Bronchial epithelial cell (primary cell): Measurements from ENCODE around the gene OLFM1. TPM values are rescaled to one million over a fixed set of nuclear protein-coding genes. Genes with fewer than 3 reads are reported as not detected.

Experiments used
- DNase-seq: peaks from one replicate; pipeline ENCODE4 v3.0.0-alpha.2; 2010; ENCODE audit warnings: low read depth
- FAIRE-seq: peaks from 2 replicates; lab custom pipeline; 2011; peaks lifted over from hg19 to GRCh38; lab: Jason Lieb, UNC
- H3K27me3 ChIP-seq: 2 replicates; pipeline ENCODE4 v1.5.1; 2011; ENCODE audit warnings: low read length; ENCODE audit not compliant: control insufficient read depth, insufficient read depth
- H3K36me3 ChIP-seq: 2 replicates; pipeline ENCODE4 v1.5.1; 2011; ENCODE audit warnings: low read length; ENCODE audit not compliant: control insufficient read depth, insufficient read depth
- H3K4me3 ChIP-seq: 2 replicates; pipeline ENCODE4 v1.5.1; 2011; ENCODE audit warnings: mild to moderate bottlenecking, low read depth, low read length, control low read depth
- total RNA-seq: library from RNA; depleted of rRNA; stranded (reverse); fragments of >200 nt; gene quantifications from 2 replicates; pipeline ENCODE4 v1.2.1, GENCODE V29; 2014
- TF ChIP-seq, protein P1 (sequence below): IDR thresholded peaks from 2 replicates; pipeline ENCODE4 v1.5.1; 2011; ENCODE audit warnings: mild to moderate bottlenecking, moderate library complexity, low read length, control low read depth, inconsistent platforms; ENCODE audit not compliant: insufficient read depth, severe bottlenecking

The OLFM1 gene
- total RNA-seq, 1 donor from 2014 or later: 0.26 TPM

DNA sequence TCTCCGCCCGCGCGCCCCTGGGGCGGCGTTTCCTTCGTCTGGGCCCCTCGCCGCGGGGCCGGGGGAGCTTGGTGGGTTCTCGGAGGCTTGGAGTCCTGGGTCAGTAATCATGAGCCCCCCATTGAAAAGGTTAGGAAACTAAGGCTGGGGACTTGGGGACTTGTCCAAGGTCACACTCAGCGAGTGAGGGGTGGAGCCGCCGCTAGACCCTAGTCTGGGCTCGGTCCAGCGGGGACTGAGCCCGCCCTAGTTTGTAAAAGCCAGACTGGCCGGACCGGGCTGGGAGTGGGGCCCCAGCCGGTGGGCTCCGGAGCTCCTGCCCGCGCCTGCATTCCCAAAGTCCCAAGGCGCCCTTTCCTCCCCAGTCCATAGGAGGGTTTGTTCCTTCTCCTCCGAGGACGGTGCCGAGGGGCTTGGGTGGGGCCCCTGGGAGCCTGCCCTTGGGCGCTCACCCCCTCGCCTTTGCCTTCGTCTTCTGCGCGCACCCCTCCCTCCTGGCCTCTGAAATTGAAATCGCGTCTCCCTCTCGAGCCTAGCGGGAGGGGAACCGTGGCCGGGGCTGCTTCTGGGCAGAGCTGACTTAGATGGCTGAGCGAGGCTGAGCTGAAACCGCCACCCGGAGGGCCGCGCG lies 995 bp downstream of the OLFM1 start:
- H3K36me3 ChIP-seq: no peaks in the 10 kb centered on the region
- H3K27me3 ChIP-seq: peaks cover 8% of the 10 kb centered on the region
- no peak for FAIRE-seq
- TF ChIP-seq, protein P1, sequence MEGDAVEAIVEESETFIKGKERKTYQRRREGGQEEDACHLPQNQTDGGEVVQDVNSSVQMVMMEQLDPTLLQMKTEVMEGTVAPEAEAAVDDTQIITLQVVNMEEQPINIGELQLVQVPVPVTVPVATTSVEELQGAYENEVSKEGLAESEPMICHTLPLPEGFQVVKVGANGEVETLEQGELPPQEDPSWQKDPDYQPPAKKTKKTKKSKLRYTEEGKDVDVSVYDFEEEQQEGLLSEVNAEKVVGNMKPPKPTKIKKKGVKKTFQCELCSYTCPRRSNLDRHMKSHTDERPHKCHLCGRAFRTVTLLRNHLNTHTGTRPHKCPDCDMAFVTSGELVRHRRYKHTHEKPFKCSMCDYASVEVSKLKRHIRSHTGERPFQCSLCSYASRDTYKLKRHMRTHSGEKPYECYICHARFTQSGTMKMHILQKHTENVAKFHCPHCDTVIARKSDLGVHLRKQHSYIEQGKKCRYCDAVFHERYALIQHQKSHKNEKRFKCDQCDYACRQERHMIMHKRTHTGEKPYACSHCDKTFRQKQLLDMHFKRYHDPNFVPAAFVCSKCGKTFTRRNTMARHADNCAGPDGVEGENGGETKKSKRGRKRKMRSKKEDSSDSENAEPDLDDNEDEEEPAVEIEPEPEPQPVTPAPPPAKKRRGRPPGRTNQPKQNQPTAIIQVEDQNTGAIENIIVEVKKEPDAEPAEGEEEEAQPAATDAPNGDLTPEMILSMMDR: no peak
- no peak overlapping the region for H3K4me3 ChIP-seq
- no peak for DNase-seq

DNA sequence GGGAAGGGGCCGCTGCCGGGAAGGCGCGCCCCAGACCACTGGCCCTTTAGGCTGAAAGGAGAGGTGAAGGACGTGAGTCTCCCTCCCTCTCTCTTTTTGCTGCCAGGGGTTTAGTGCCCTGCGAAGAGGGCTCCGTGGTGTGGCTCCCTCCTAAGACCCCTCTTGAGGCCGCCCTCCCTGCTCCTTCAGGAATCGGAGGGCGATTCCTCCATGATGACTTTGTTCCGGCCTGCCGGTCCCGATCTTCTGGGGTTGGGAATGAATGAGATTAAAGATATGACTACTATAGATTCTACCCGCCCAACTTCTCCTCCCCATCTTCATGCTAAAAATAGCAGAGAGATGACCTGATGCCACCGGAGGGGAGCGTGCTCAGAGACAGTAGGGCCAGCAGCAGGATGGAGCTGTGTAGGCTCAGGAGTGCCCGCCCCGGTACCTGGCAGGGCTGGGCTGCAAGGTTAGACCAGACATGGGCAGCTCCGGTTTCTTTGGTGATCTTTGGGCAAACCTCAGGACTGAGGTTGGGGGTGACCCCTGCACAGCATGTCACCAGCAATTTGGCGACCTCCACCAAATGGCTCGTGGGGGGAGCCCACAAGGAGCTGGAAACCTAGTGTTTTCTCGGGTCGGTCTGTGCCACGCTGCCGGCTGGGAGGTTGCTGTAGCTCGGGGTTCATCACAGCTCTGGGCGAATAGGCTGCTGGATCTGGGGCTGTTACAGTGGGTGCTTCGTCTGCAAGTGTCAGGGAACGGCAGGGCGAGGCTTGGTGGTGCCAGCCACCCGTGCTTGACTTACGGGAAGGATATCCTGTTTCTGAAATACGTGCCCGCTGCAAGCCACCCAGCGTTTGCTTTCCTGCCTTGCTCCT lies 1.7 kb downstream of the OLFM1 start:
- no peak for DNase-seq
- TF ChIP-seq, protein P1: no peak
- FAIRE-seq: no peak
- Histone ChIP-seq H3K27me3 (peaks cover 8% of the 10 kb centered on the region), H3K4me3 (no peak overlapping the region), H3K36me3 (no peaks in the 10 kb centered on the region)

- H3K4me3 ChIP-seq: no peak overlapping the region
- TF ChIP-seq, protein P1: no peak
- no peaks in the 10 kb centered on the region for H3K36me3 ChIP-seq
- DNase-seq (no peak), FAIRE-seq (no peak)
- H3K27me3 ChIP-seq: peaks cover 8% of the 10 kb centered on the region
These were observed 2.6 kb downstream of the OLFM1 start for GRCh38 chr9:135090081-135090480.

DNA sequence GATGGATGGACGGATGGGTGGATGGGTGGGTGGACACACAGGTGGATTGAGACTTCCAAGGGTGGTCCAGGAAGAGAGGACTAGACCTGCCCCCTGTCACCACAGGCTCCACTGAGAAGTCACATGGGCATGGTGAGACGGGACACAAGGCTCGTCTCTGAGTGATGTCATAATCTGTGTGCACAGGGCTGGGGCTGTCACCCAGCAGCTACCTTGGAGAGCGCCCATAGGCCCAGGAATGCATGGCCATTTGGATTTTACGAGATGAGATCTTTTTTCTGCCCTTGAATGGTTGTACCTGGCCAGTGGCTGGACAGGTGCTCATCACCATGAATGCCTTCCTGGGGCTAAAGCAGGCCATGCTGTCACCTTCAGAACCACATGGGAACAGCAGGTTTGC lies 3.1 kb downstream of the OLFM1 start:
- peaks cover 8% of the 10 kb centered on the region for H3K27me3 ChIP-seq

DNA sequence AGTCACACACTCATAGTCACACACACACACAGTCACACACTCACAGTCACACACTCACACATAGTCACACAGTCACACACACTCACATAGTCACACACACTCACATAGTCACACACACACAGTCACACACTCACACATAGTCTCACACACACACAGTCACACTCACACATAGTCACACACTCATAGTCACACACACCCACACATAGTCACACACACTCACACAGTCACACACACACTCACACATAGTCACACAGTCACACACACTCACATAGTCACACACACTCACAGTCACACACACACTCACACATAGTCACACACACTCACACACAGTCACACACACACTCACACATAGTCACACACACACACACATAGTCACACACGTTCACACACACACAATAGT lies 4.1 kb downstream of the OLFM1 start:
- H3K36me3 ChIP-seq: no peaks in the 10 kb centered on the region
- no peak overlapping the region for H3K4me3 ChIP-seq
- peaks cover 8% of the 10 kb centered on the region for H3K27me3 ChIP-seq
- DNase-seq: no peak
- TF ChIP-seq, protein P1: no peak
- FAIRE-seq: peak; percentile 100

More for the DNA sequence above, 3.1 kb downstream of the OLFM1 start:
- TF ChIP-seq, protein P1: no peak
- Histone ChIP-seq H3K4me3 (no peak overlapping the region), H3K36me3 (no peaks in the 10 kb centered on the region)
- FAIRE-seq (no peak), DNase-seq (no peak)
